C4-2B (cell line): ENCODE measurements around the gene GSTM3.

Experiments
- ZFX ChIP-seq: fragments of 450-650 bp; IDR thresholded peaks from 2 replicates; pipeline ENCODE4 v1.6.1; 2017
- TF ChIP-seq, protein P1 (sequence below): fragments of 450-650 bp; conservative IDR thresholded peaks from 2 replicates; pipeline ENCODE4 v1.5.1; 2017; ENCODE audit warnings: mild to moderate bottlenecking

DNA sequence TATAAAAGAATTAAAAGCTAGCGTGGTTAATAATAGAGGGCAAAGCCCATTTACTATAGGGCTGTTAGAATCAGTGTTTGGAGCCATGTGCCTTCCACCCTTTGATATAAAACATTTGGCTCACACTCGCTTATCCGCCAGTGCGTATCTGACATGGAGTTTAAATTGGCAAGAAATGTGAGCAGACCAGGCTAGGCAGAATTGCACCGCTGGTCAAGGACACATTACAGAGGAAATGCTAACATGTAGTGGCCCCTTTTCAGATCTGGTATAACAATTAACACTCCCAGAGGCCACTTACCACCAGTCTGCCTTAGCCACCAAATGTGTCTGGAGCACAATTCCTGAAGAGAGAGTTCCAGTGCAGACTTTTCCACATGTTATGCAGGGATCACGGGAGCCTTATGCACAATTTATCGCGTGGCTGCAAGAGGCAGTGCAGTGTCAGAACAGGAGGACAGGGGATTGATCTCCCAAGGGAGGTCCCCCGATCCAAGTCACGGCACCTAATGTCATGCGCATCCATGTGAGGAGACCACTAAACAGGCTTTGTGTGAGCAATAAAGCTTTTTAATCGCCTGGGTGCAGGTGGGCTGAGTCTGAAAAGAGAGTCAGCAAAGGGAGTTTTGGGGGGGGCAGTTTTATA, 14.0 kb downstream of the GSTM3 start:
- TF ChIP-seq, protein P1, sequence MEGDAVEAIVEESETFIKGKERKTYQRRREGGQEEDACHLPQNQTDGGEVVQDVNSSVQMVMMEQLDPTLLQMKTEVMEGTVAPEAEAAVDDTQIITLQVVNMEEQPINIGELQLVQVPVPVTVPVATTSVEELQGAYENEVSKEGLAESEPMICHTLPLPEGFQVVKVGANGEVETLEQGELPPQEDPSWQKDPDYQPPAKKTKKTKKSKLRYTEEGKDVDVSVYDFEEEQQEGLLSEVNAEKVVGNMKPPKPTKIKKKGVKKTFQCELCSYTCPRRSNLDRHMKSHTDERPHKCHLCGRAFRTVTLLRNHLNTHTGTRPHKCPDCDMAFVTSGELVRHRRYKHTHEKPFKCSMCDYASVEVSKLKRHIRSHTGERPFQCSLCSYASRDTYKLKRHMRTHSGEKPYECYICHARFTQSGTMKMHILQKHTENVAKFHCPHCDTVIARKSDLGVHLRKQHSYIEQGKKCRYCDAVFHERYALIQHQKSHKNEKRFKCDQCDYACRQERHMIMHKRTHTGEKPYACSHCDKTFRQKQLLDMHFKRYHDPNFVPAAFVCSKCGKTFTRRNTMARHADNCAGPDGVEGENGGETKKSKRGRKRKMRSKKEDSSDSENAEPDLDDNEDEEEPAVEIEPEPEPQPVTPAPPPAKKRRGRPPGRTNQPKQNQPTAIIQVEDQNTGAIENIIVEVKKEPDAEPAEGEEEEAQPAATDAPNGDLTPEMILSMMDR: no peak
- TF ChIP-seq ZFX: no peak
